NCI-H526 treated with DMSO at 0.1 percent for 48 hours (cell line): ENCODE data around the gene PCDHGA8.
"Not testable (repeated sequence)": the region's sequence is repeated elsewhere in the genome, so short reads cannot be mapped to it uniquely, and the experiment has no call there.

Experiments
- DNase-seq: peaks from one replicate; lab custom pipeline; 2025; lab: John Stamatoyannopoulos, UW

PCDHGA8 gene

GRCh38 chr5:141371572-141372475 lies 20.6 kb upstream of the PCDHGA8 start:
- DNase-seq = no peak

DNA sequence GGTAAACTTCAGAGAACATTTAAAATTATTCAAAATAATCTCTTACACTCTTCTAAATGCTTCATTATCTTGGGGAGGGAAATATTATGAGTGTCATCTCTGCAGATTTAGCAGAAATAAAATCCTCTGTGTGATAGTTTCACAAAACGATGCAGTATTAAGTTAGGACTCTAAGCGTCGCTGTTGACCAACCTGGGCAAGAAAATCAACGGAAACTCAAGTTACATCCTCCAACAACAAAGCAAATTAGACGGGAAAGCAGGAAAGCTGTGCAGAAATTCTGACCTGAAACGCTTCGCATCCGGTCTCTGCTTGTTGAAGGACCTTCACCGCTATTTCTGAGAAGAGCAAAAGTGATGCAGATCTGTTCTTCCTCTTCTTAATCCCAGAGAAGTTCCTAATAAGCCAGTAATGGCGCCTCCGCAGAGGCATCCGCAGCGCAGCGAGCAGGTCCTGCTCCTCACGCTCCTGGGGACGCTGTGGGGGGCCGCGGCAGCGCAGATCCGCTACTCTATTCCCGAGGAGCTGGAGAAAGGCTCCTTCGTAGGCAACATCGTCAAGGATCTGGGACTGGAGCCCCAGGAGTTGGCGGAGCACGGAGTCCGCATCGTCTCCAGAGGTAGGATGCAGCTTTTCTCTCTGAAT lies 18.6 kb upstream of the PCDHGA8 start, which contains the start of gene PCDHGA6:
PCDHGA6 (plus strand) TSS at position 219 of the 645 bp plus-strand sequence; CDS start at position 412, 193 bp downstream.
- DNase-seq = no peak

- no peak for DNase-seq
Observed at GRCh38 chr5:141374627-141375026, 17.8 kb upstream of the PCDHGA8 start.

DNA sequence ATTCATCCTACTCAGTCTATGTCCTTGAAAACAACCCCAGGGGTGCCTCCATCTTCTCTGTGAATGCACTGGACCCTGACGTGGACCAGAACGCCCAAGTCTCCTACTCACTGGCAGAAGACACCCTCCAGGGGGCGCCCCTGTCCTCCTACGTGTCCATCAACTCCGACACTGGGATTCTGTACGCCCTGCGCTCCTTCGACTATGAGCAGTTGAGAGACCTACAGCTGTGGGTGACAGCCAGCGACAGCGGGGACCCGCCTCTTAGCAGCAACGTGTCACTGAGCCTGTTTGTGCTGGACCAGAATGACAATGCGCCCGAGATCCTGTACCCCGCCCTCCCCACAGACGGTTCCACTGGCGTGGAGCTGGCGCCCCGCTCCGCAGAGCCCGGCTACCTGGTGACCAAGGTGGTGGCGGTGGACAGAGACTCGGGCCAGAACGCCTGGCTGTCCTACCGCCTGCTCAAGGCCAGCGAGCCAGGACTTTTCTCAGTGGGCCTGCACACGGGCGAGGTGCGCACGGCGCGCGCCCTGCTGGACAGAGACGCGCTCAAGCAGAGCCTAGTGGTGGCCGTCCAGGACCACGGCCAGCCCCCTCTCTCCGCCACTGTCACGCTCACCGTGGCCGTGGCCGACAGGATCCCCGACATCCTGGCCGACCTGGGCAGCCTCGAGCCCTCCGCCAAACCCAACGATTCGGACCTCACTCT lies 16.8 kb upstream of the PCDHGA8 start:
- not testable (repeated sequence) for DNase-seq

- DNase-seq = no peak
Observed at GRCh38 chr5:141382469-141383294, 9.8 kb upstream of the PCDHGA8 start, which contains the start of gene PCDHGA7. Gene PCDHGA7 (plus strand): TSS chr5:141382742. CDS start chr5:141382900, 158 bp downstream.

DNA sequence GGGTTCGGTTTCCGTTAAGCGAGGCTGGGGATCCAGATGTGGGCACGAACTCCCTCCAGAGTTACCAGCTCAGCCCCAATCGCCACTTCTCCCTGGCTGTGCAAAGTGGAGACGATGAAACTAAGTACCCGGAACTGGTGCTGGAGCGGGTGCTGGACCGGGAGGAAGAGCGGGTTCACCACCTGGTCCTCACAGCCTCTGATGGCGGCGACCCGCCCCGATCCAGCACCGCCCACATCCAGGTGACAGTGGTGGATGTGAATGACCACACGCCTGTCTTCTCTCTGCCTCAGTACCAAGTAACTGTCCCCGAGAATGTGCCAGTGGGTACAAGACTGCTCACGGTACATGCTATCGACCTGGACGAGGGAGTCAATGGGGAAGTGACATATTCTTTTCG lies 9.1 kb upstream of the PCDHGA8 start:
- no peak for DNase-seq

DNA sequence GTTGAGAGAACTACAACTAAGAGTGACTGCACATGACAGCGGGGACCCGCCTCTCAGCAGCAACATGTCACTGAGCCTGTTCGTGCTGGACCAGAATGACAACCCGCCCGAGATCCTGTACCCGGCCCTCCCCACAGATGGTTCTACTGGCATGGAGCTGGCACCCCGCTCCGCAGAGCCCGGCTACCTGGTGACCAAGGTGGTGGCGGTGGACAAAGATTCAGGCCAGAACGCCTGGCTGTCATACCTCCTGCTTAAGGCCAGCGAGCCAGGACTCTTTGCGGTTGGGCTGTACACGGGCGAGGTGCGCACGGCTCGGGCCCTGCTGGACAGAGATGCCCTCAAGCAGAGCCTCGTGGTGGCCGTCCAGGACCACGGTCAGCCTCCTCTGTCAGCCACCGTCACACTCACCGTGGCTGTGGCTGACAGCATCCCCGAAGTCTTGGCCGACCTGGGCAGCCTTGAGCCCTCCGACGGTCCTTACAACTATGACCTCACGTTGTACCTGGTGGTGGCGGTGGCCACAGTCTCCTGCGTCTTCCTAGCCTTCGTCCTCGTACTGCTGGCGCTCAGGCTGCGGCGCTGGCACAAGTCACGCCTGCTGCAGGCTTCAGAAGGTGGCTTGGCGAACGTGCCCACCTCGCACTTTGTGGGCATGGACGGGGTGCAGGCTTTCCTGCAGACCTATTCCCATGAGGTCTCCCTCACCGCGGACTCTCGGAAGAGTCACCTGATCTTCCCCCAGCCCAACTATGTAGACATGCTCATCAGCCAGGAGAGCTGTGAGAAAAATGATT lies 7.8 kb upstream of the PCDHGA8 start:
- no peak for DNase-seq

GRCh38 chr5:141387557-141388311 lies 4.7 kb upstream of the PCDHGA8 start, which contains the start of gene PCDHGB4:
Gene PCDHGB4 (plus strand): TSS chr5:141387698. CDS start chr5:141387885, 187 bp downstream.
- not testable (repeated sequence) for DNase-seq

- DNase-seq = no peak
Observed at GRCh38 chr5:141388661-141389060, 3.8 kb upstream of the PCDHGA8 start.

- no peak for DNase-seq
Observed at GRCh38 chr5:141389153-141390042, 3.0 kb upstream of the PCDHGA8 start.

- DNase-seq = no peak
Observed at GRCh38 chr5:141393267-141393666, 834 bp downstream of the PCDHGA8 start.

DNA sequence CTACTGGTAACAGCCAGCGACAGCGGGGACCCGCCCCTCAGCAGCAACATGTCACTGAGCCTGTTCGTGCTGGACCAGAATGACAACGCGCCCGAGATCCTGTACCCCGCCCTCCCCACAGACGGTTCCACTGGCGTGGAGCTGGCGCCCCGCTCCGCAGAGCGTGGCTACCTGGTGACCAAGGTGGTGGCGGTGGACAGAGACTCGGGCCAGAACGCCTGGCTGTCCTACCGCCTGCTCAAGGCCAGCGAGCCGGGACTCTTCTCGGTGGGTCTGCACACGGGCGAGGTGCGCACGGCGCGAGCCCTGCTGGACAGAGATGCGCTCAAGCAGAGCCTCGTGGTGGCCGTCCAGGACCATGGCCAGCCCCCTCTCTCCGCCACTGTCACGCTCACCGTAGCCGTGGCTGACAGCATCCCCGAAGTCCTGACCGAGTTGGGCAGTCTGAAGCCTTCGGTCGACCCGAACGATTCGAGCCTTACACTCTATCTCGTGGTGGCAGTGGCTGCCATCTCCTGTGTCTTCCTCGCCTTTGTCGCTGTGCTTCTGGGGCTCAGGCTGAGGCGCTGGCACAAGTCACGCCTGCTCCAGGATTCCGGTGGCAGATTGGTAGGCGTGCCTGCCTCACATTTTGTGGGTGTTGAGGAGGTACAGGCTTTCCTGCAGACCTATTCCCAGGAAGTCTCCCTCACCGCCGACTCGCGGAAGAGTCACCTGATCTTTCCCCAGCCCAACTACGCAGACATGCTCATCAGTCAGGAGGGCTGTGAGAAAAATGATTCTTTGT lies 2.2 kb downstream of the PCDHGA8 start:
- not testable (repeated sequence) for DNase-seq

- not testable (repeated sequence) for DNase-seq
Observed at GRCh38 chr5:141397756-141398551, 5.5 kb downstream of the PCDHGA8 start, which contains the start of gene PCDHGB5. Gene PCDHGB5 (plus strand): TSS chr5:141397947. CDS start chr5:141398128, 181 bp downstream.

DNA sequence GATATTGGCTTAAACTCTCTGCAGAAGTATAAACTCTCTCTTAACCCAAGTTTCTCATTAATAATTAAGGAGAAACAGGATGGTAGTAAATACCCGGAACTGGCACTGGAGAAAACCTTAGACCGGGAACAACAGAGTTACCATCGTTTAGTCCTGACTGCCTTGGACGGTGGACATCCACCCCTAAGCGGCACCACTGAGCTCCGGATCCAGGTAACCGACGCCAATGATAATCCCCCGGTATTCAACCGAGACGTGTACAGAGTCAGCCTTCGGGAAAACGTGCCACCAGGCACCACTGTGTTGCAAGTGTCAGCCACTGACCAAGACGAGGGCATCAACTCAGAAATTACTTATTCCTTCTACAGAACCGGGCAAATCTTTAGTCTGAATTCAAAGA lies 6.2 kb downstream of the PCDHGA8 start:
- no peak for DNase-seq

DNA sequence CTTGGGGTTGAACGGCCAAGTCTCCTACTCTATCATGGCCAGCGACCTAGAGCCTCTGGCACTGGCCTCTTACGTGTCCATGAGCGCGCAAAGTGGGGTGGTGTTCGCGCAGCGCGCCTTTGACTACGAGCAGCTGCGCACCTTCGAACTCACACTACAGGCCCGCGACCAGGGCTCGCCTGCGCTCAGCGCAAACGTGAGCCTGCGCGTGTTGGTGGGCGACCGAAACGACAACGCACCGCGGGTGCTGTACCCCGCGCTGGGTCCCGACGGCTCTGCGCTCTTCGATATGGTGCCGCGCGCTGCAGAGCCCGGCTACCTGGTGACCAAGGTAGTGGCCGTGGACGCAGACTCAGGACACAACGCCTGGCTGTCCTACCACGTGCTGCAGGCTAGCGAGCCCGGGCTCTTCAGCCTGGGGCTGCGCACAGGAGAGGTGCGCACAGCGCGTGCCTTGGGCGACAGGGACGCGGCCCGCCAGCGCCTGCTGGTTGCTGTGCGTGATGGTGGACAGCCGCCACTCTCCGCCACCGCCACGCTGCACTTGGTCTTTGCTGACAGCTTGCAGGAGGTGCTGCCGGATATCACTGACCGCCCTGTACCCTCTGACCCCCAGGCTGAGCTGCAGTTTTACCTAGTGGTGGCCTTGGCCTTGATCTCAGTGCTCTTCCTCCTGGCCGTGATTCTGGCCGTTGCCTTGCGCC lies 7.3 kb downstream of the PCDHGA8 start:
- DNase-seq = no peak

GRCh38 chr5:141402553-141403243 lies 10.3 kb downstream of the PCDHGA8 start, which contains the start of gene PCDHGA9:
Gene PCDHGA9 (plus strand): TSS chr5:141402778. CDS start chr5:141402953, 175 bp downstream.
- no peak for DNase-seq
